IPS DF 4.7 (cell line): ENCODE results near the gene FAM120C.

Source experiments
- DNase-seq: peaks from one replicate; pipeline ENCODE4 v3.0.0-alpha.2; 2013; ENCODE audit warnings: low spot score; ENCODE audit errors: extremely low read depth

The FAM120C gene

DNA sequence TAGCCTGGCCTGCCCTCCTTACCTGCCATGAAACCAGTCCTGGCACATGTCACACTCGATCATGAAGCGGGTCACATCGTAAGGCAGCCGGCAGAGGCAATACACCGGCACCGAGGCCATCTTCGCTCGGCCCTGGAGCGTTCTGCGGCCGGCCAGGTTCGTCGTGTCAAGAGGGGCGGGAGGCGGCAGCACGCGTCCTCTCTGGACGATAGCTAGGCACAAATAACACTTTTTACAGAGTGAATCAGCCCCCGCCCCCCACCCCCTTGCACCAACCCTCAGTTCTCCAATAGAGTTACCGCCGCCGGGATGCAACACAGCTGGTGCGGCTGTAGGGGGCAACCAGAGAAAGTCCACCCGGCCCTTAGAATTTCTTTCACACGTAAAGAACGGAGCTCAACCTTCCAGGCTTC, 140.4 kb downstream of the FAM120C start:
- DNase-seq = no peak

DNA sequence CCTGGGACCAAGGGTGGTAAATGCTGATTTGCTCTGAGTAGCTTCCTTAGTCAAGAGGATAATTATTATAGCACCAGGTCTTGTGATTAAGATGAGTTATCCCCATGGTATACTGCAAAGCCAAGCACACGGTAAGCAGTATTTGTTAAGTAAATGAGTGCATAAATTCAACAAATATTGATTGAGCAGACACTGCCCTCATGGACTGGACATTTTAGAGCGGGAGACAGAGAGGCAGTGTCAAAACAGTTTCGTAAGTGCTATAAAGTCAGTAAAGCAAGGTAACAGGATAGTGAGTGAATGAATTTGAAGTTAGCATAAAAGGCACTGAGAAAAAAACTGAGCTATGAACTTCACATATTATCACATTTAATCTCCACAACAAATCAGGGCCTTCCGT, 152.7 kb downstream of the FAM120C start:
- no peak for DNase-seq

DNA sequence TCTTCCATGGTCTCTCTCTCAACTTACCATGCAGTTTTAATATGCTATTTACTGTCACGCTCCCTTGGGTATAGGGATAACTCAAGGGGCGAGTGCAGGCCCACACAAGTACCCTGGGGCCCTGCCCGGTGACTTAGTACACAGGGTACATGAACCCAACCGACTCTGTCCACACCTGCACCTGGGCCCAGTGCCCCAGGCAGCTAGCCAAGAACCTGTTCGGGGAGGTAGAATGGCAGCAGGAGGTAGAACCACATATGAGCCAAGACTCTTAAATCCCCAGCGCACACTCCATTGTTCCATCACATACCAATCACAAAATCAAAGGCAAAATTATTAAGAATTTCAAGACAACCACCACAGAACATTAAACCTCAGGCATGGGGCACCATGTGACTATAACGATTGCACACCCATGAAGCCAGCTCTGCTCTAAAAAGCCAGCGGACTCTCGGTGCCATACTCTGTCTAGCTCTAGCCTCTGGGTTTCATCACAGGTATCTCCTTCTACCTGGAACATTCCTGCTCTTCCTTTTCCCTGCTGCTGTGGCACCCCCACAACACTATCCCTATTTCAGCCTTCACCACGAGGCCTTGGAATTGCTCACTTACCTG, 153.4 kb downstream of the FAM120C start:
- DNase-seq = no peak

DNA sequence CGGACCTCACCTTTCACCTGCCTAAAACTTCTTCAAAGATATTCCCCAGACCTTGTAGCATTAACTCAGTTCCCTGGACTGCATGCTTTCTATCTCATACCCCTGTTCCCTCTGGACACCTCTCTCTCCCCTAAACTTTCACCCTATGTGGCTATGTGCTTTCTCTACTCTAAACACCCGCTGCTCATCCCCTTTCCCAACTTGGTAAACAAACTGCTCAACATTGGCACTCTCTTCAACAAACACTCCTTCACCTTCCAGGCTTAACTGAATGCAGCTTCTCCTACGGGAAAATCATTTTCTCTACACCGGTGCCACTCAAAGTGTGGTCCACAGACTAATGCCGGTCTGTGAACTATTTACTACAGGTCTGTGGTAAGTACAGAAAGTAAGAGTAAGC, 158.7 kb downstream of the FAM120C start:
- DNase-seq = no peak
